ENCODE measurements around the gene TSPYL4.

TSPYL4 gene

DNA sequence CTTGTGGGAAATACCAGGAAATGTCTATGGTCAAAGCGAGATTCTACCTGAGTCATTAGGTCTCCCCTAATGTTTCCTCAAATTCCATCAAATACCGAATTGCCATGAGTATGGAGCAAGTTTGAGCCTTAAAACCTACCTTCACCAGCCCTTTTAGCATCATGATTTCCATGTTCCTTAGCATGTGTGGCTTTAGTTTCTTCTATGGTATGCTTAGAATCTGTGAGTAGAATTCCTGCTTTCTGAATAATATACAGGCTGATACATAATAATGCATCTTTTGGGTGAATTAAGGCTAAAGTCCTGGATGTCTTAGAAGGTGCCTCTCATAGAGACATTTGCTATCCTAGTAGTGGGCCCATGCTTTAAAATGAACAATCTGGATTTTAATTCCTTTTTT is 32.0 kb downstream of the TSPYL4 start:
- no peak for DNase-seq

DNA sequence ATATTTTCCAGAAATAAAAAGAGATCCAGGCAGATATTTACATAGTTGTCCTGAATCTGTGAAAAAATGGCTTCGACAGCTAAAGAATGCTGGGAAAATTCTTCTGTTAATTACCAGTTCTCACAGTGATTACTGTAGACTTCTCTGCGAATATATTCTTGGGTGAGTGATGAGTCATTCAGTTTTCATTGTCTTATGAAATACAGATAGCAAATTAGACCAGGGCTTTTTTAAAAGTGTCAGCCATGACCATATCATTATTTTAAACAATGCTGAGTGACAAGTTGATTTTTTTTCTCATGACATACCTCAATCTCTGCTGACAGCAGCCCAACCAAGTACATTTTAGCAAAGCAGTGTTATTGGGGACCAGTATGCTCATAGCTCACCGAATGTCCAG is 32.8 kb downstream of the TSPYL4 start:
- no peak for DNase-seq

DNA sequence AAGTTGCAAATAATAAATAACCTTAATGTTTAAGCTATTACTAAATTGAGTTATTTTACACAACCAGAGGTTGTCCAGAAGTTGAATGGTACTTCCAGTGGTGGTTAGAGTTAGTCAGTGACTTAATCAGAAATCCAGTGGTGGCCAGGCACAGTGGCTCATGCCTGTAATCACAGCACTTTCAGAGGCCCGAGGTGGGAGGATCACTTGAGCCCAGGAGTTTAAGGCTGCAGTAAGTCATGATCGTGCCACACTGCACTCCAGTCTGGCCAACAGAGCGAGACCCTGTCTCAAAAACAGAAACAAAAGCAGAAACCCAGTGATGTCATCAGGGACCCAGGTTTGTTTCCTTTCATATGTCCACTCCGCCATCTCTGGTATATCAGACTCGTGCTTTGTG is 35.0 kb downstream of the TSPYL4 start:
- no peak for DNase-seq

DNA sequence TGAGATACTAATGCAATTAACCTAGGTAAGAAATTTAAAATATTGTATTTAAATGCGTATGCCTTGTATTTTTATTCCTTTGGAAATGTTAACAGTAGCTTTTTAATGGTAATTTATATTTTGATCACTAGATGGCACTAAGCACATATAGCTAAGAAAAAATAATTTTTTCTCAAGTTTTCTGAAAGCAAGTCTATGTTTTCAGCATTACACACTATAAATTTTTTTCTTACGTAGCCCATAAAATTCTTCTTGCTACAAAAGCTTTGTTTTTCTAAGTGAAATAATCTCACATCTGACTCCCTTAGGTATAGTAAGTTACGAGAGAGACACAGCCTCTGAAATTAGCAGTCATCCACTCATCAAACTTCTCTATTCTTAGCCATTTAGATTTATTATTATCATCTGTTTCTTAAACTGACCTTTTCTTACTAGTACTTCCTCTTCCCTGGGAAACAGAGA is 35.7 kb downstream of the TSPYL4 start:
- DNase-seq = no peak

DNA sequence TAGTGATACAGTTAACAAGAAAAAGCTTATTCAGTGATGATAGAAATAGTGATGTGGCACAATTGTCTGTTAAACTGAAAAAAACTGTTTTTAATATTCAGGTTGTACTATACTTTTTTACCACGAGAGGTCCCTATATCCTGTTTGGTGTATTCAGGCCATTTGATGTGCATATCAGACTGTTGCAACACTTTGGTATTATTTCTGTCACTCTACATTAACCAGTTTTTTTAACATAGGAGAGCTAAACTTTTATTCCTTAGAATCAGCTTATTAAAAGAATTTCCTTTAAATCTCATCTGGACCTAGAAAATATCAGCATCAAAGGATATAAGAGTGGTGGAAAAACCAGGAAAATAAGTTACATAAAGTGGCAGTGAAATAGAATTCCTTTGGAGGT is 36.8 kb downstream of the TSPYL4 start:
- no peak for DNase-seq

DNA sequence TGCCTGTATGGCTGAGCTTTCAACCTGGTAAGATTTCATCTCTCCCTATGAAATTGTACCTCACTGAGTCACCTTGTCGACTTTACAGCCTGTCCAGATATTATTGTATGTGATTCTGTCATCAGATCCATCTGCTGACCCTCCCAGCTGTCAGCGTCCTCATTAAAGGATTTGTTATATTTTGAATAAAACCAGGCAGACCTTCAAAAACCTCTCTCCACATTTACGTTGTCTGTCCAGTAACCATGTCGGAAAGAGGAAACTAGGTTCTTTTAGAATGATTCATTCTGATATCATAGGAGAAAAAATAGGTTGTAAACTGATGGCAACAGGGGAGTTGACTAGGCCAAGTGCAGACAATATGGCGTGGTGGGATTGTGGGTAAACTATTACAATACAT is 38.5 kb downstream of the TSPYL4 start:
- DNase-seq = no peak

DNA sequence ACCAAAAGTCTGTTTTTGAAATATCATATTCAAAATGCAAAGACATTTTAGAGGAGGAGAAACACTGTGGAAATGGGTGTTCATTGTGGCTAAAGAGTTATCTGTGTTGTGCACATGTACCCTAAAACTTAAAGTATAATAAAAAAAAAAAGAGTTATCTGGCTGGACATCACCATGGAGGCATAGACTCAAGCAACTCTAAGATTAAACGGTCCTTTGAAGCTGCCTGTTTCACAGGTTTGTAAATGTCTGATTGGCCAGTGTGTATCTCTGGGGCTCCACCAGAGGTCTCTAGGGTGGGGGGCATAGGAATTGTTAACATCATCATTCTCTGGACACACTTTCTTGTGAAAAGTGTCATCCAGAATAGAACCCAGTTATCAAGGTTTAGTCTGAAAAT is 39.2 kb downstream of the TSPYL4 start:
- DNase-seq = no peak

DNA sequence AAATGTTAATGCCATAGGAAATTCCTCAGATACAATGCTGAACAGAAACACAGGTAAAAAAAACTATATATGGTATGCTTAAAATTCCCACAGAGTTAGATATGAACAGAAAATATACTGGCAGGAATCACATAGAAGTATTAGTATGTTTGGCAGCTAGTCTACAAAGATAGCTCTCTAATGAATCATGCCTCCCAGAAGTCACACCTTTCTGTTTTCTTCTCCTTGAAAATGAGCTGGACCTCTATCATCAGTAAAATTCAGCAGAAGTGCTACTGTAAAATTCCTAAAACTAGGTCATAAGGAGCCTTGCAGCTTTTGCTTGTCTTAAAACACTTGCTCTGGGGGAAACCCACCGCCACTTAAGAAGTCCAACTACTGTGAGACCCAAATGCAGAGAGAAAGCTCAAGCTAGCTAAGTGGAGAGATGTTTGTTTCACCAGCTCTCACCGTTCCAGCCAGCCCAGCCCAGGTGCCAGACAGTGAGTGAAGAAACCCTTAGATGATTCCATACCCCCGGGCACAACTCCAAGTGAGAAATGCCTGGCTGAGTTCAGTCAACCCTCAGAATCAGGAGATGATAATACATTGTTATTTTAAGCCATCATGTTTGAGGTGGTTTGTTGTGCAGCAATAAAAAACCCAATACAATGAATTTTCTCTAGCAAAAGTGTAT is 43.0 kb downstream of the TSPYL4 start:
- DNase-seq = no peak

DNA sequence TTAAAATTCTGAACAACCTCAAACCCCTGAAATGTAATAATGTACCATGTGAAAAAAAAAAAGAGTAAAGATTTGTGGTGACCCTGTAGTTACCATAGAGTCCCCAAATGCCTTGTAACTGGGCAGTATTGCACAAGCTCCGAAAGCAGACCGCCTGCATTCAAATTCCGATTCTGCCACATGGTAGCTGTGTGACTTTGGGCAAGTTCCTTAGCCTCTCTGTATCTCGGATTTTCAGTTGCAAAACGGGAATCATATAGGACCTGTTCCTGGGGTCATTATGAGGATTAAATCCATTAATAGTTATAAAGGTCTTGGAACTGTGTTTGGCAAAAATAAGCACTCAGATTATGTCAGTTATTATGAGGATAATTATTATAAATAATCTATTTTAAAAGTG is 43.6 kb downstream of the TSPYL4 start:
- DNase-seq = no peak

DNA sequence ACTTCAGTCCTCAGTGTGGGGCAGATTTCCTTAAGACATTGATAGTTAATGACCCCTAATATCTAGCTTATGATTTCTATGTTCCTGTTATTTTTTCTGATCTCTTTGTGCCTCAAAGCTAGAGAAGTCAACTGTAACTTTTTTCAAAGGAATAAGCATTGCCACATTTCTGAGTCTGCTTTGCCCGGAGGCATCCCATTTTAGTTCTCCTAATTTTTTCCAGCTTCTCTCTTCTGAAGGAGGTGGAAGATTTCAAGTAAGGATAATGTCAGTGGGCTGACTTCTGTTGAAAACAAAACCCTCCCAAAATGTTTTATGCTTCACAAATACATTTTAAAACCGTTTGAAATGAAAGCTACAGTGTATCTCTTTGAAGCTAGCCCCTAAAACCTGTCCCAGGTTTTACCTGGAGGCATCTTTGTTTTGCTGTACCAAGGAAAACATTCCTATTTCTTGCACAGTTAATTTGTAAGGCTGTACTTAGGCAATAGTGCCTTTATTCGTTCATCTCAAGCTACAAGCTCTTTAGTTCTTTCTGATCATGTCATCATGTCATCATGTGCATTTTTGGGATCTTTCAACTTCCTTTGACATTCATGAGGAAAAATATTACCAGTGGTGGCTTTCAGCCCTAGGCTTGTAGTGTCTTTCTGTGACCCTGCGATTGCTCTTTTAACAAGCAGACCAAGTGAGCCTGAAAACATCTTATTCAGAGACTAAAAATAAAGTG is 45.7 kb downstream of the TSPYL4 start:
- no peak for DNase-seq

DNA sequence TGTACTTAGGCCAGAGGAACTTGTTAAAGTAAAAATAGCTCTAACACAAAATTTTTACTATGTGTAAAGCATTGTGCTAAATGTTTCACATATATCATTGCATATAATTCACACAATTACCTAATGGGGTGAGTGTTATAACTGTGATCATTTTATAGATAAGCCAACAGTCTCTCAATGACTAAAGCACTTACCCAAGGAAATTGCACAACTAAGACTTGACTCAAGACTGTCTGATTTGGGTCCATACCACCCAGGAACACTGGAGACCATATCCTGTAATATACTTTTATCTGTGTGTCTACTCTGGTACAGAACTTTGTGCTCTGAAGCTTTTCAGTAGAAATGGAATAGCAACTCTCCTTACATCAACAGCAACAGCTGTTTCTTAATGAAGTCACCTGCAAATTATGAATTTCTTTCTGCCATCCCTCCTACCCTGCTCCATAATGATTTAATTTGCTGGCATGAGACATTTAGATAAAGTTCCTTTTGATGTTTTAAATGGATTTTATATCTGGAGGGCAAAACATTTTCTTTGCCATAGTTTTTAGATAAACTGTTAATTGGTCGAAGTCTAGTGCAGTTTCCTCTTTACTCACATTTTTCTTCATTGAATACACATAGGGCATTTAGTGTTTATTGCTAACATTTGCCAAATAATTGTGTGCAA is 47.5 kb downstream of the TSPYL4 start:
- no peak for DNase-seq

DNA sequence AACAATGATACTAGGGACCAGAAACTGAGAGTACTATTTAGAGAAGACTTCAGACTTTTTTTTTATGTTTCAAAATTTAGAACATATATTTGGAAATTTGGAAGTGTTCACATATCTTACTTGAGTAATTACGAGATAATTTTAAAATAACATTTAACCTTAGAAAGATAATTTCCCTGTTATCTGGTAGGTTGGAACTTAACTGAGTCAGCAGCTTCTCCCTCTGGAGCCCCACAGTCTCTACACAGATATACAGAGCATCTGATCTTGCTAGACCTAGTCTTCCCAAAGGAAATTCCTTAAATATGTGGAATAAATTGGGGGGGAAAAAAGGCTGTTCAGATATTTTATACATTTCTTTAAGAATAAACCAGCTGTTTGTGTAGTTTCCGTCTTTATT is 48.6 kb downstream of the TSPYL4 start:
- no peak for DNase-seq

DNA sequence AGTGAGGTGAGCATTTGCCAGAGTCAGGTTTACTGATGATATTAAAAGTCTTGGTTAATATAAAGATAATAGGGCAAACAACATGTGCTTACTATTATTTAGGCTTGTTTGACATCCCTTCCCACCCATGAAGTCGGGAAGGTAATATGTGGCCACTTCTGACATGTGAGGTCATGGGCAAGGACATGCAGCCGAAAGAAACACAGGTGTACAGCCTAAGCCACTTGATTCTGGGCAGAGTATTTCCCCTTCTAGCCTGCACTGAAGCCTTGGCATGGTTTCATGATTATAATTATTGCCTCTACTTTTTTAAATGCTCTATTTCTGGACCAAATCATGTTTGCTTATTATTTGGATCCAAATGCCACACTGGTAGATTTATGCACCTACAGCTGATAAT is 52.3 kb downstream of the TSPYL4 start:
- no peak for DNase-seq

DNA sequence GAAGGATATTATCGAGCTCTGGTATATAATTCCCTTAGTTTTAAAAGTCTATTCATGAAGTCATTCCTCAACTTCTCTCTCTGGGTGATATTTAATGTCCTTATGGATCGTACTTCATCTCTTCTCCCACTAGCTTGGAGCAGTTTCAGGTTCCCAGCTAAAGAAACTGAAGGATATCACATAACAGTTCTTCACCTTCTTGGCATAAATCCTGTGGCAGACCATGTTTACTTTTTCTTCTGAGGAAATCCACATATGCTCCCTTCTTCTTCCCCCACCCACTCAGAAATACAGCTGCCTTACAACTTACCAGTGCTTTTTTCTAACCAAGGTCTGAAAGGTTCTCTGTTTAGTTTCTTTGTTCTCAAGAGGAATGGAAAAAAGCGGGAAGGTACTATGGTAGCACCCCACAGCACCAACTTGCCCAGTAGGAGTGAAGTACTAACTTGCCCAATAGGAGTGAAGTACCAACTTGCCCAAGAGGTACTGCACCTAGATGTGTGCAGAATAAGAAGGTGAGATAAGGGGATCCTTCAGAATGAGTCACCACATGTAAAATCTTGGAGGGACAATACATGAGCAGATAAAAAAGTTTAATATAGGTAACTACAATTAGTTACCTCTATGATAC is 53.1 kb downstream of the TSPYL4 start:
- DNase-seq = no peak
